Bronchial epithelial cell (primary cell): ENCODE measurements around the gene RBBP4. TPM values are rescaled to one million over a fixed set of nuclear protein-coding genes. Genes with fewer than 3 reads are reported as not detected.
A peak's percentile ranks its signal among the peaks of the same experiment; 100 is the strongest.

Experiments
- DNase-seq: peaks from one replicate; pipeline ENCODE4 v3.0.0-alpha.2; 2010; ENCODE audit warnings: low read depth
- FAIRE-seq: peaks from 2 replicates; lab custom pipeline; 2011; peaks lifted over from hg19 to GRCh38; lab: Jason Lieb, UNC
- H3K27me3 ChIP-seq: 2 replicates; pipeline ENCODE4 v1.5.1; 2011; ENCODE audit warnings: low read length; ENCODE audit not compliant: control insufficient read depth, insufficient read depth
- H3K36me3 ChIP-seq: 2 replicates; pipeline ENCODE4 v1.5.1; 2011; ENCODE audit warnings: low read length; ENCODE audit not compliant: control insufficient read depth, insufficient read depth
- H3K4me3 ChIP-seq: 2 replicates; pipeline ENCODE4 v1.5.1; 2011; ENCODE audit warnings: mild to moderate bottlenecking, low read depth, low read length, control low read depth
- CTCF ChIP-seq: IDR thresholded peaks from 2 replicates; pipeline ENCODE4 v1.5.1; 2011; ENCODE audit warnings: mild to moderate bottlenecking, moderate library complexity, low read length, control low read depth, inconsistent platforms; ENCODE audit not compliant: insufficient read depth, severe bottlenecking
- total RNA-seq: library from RNA; depleted of rRNA; stranded (reverse); fragments of >200 nt; gene quantifications from 2 replicates; pipeline ENCODE4 v1.2.1, GENCODE V29; 2014

The RBBP4 gene
- total RNA-seq, 1 donor from 2014 or later, result 93.7 TPM

GRCh38 chr1:32717503-32717902 lies 66.5 kb downstream of the RBBP4 start:
- Histone ChIP-seq H3K36me3 (no peaks in the 10 kb centered on the region), H3K4me3 (no peak overlapping the region), H3K27me3 (no peaks in the 10 kb centered on the region)
- no peak for TF ChIP-seq CTCF
- no peak for DNase-seq
- no peak for FAIRE-seq

DNA sequence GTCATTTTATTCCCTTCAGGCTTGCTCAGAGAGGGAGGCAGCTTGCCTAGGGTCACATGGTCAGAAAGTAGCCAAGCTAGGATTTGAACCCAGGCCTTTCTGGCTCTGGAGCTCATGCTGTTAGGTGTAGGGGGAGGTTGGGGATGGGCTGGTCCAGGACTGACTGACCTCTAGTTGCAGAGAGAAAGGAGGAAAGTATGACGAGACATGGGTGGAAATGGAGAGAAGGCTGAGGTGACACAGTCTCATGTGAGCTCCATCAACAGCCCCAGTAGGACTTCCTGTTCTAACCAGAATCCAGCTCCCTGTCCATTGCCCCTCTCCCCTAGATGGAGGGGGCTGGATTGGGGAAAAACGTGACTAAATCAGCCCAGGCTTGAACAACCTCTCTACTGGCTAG lies 67.0 kb downstream of the RBBP4 start:
- H3K27me3 ChIP-seq, result no peaks in the 10 kb centered on the region
- no peaks in the 10 kb centered on the region for H3K36me3 ChIP-seq
- no peak for FAIRE-seq
- DNase-seq, result no peak
- H3K4me3 ChIP-seq, result no peak overlapping the region
- TF ChIP-seq CTCF, result no peak

DNA sequence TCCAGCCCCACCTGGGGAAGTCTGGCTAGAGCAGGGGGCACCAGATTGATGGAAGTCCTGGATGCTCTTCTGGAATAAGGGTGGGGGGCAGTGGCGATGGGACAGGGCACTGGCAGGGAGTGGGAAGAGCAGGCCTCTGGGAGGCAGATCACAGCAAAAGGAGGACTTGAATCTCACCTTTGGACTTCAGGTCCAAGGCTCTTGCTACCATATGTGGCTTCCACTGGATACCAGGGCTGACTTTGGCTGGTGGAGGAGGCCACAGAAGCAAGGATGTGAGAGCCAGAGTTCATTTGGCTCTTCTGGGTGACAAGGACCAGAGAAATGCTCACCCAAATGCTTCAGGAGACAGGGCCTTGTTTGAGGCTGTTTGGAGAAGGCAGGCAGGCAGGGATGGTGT lies 67.5 kb downstream of the RBBP4 start:
- Histone ChIP-seq H3K4me3 (no peak overlapping the region), H3K36me3 (no peaks in the 10 kb centered on the region), H3K27me3 (no peaks in the 10 kb centered on the region)
- no peak for TF ChIP-seq CTCF
- DNase-seq (no peak), FAIRE-seq (no peak)

DNA sequence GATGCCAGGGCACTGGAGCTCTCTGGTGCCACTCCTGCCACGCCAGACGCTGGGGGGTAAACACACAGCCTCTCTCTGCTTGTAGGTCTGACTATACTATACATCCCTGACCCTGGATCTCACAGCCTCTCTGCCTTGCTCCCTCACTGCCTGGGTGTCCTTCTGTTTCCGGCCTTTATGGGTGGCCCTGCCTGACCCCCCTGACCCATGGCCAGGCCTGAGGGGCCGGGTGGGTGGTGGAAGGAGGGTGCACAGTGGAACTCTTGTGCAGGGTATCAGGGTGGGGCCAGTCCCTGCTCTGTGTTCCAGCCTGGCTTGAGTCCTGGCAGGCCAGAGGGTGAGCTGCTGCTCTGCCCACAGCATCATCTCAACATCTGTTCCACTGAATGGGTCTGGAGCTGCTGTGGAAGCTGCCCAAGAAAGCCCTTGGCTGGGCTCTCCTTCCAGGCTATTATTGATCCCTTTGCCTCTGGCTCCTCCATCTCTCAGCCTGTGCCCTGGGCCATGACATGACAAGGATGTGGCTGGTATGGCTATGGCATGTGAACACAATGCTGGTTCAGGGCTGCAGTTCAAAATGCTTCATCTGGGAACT lies 68.8 kb downstream of the RBBP4 start:
- no peaks in the 10 kb centered on the region for H3K36me3 ChIP-seq
- no peak overlapping the region for H3K4me3 ChIP-seq
- TF ChIP-seq CTCF, result no peak
- FAIRE-seq, result no peak
- no peaks in the 10 kb centered on the region for H3K27me3 ChIP-seq
- DNase-seq, result no peak

DNA sequence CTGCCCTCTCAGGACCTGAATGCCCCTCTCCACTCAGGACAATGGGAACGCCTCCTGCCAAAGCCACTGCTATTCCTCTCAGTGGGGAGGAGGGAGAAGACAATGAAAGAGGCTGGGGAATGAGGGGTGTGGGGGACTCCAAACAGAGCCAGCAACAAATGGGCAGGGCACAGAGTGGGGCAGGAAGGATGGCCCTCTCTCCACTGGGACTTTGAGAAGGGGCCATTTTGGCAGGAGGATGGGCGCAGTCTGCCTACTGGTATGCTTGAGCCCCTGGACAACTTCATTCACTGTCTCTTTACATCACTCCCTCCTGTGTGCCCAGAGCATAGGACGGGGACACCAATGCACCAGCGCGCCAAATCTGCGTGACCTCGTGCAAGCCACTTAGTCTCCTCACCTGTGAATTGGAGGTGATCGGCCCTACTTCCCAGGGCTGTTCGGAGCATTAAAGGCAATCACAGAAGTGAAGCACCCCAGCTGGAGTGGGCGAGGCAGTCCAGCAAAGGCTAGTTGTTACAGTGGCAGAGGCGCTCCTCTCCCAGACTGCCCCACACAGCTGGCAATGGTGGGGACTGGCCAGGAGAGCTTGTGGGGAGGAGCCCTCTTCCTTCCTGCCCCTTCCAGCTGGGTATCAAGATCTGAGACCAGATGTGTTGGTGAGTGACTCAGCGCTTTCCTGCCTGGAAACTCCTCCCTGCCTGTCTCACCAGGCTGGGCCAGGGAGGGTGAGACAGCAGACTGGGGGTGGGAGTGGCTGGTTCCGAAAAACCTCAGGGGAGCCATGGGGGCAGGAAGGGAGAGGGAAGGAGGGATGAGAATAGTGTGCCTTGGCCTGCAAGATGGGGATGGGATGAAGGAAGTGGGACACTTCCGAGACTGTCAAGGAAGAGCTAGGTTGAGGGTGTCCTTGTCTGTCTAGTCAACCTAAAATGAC lies 73.9 kb downstream of the RBBP4 start:
- Histone ChIP-seq H3K27me3 (no peaks in the 10 kb centered on the region), H3K36me3 (no peaks in the 10 kb centered on the region), H3K4me3 (peak overlapping the region; percentile 3)
- DNase-seq (peak; percentile 93), FAIRE-seq (no peak)
- TF ChIP-seq CTCF, result no peak
